GM12878 (cell line): ENCODE results near the gene PI4KB. TPM values are rescaled to one million over a fixed set of nuclear protein-coding genes. Genes with fewer than 3 reads are reported as not detected.

Experiments used
- ATF7 ChIP-seq: fragments of 450-650 bp; IDR thresholded peaks from 2 replicates; pipeline ENCODE4 v1.6.1; 2016; ENCODE audit warnings: low read depth, mild to moderate bottlenecking
- E4F1 ChIP-seq: fragments of 450-650 bp; IDR thresholded peaks from 2 replicates; pipeline ENCODE4 v1.6.1; 2018; ENCODE audit warnings: borderline replicate concordance, mild to moderate bottlenecking; ENCODE audit not compliant: partially characterized antibody
- EZH2 ChIP-seq: IDR thresholded peaks from 2 replicates; pipeline ENCODE4 v1.6.1; 2012; ENCODE audit warnings: low read depth, mild to moderate bottlenecking, control low read depth, inconsistent platforms, low read length, borderline replicate concordance; ENCODE audit not compliant: control insufficient read depth
- FOXK2 ChIP-seq: fragments of 450-650 bp; IDR thresholded peaks from 2 replicates; pipeline ENCODE4 v1.6.1; 2017; ENCODE audit warnings: mild to moderate bottlenecking, moderate library complexity
- IKZF2 ChIP-seq, 2 experiments: fragments of 450-650 bp; IDR thresholded peaks; 2 replicates each; pipeline ENCODE4 v1.6.1; 2017; ENCODE audit warnings: mild to moderate bottlenecking in 2 of 2, moderate library complexity in 2 of 2
- MAX ChIP-seq: IDR thresholded peaks from 2 replicates; pipeline ENCODE4 v1.6.1; 2012; ENCODE audit warnings: low read depth, low read length, improper control_type of control experiment
- MEF2B ChIP-seq: fragments of 450-650 bp; IDR thresholded peaks from 2 replicates; pipeline ENCODE4 v1.6.1; 2018; ENCODE audit warnings: mild to moderate bottlenecking, moderate library complexity; ENCODE audit not compliant: partially characterized antibody, poor library complexity, severe bottlenecking
- MTA3 ChIP-seq: IDR thresholded peaks from 2 replicates; pipeline ENCODE4 v1.6.1; 2012; ENCODE audit warnings: low read length, inconsistent platforms, borderline replicate concordance
- PAX5 ChIP-seq: IDR thresholded peaks from 2 replicates; pipeline ENCODE4 v1.6.1; 2011; ENCODE audit warnings: low read depth, low read length, borderline replicate concordance
- POU2F2 ChIP-seq: IDR thresholded peaks from 3 replicates; pipeline ENCODE4 v1.6.1; 2011; ENCODE audit warnings: low read depth, mild to moderate bottlenecking, low read length, borderline replicate concordance
- RB1 ChIP-seq: fragments of 450-650 bp; formaldehyde crosslinking; IDR thresholded peaks from 2 replicates; pipeline ENCODE4 v1.6.1; 2017; ENCODE audit warnings: mild to moderate bottlenecking, borderline replicate concordance
- SREBF2 ChIP-seq: IDR thresholded peaks from 2 replicates; pipeline ENCODE4 v1.6.1; 2012; ENCODE audit warnings: mild to moderate bottlenecking, low read length
- SUPT20H ChIP-seq: IDR thresholded peaks from 2 replicates; pipeline ENCODE4 v1.6.1; 2011; ENCODE audit warnings: low read depth, mild to moderate bottlenecking, low read length, moderate library complexity, borderline replicate concordance; ENCODE audit not compliant: control insufficient read depth
- TAF1 ChIP-seq: IDR thresholded peaks from 2 replicates; pipeline ENCODE4 v1.6.1; 2011; ENCODE audit warnings: mild to moderate bottlenecking, low read depth, low read length, borderline replicate concordance
- TARDBP ChIP-seq: IDR thresholded peaks from 2 replicates; pipeline ENCODE4 v1.6.1; 2016; ENCODE audit warnings: borderline replicate concordance
- YBX1 ChIP-seq: fragments of 450-650 bp; IDR thresholded peaks from 2 replicates; pipeline ENCODE4 v1.6.1; 2016; ENCODE audit warnings: antibody characterized with exemption
- YY1 ChIP-seq: IDR thresholded peaks from 2 replicates; pipeline ENCODE4 v1.6.1; 2011; ENCODE audit warnings: low read depth, mild to moderate bottlenecking, low read length
- ZBED1 ChIP-seq: IDR thresholded peaks from 2 replicates; pipeline ENCODE4 v1.6.1; 2016; ENCODE audit warnings: borderline replicate concordance
- ZNF384 ChIP-seq: IDR thresholded peaks from 2 replicates; pipeline ENCODE4 v1.6.1; 2012; ENCODE audit warnings: low read depth, mild to moderate bottlenecking, low read length, improper control_type of control experiment, borderline replicate concordance
- polyA plus RNA-seq, 11 experiments: library from polyadenylated mRNA; depleted of rRNA in 4 of 11; unstranded in 6 of 11; stranded (reverse) in 5 of 11; fragments of >200 nt; fragmentation: Nextera tagmentation in 4 of 11; fragmentation: Illumina TruSeq in 1 of 11; extraction: Ambion mirVana in 4 of 11; extraction: Trizol in 1 of 11; gene quantifications; 1 replicate in 1 of 11; 2 replicates in 10 of 11; pipeline versions ENCODE4 v1.2.1 to v1.2.3, GENCODE V29; 2011 to 2016; ENCODE audit warnings: inconsistent platforms in 2 of 11, missing spikeins in 2 of 11, low read depth in 1 of 11
- total RNA-seq, 4 experiments: library from RNA; depleted of rRNA in 3 of 4; stranded (reverse); fragments of >200 nt in 3 of 4; fragmentation: Illumina TruSeq in 1 of 4; extraction: Trizol in 1 of 4; gene quantifications; 2 replicates each; pipeline versions ENCODE4 v1.2.1 to v1.2.3, GENCODE V29; 2013 to 2021
- TF ChIP-seq, protein P1 (sequence below): fragments of 150-350 bp; IDR thresholded peaks from 2 replicates; pipeline ENCODE4 v1.6.1; 2016; ENCODE audit warnings: low read depth, low read length
- TF ChIP-seq, protein P2 (sequence below): fragments of 450-650 bp; IDR thresholded peaks from 2 replicates; pipeline ENCODE4 v1.6.1; 2014; ENCODE audit warnings: mild to moderate bottlenecking

Gene PI4KB
- total and polyA plus RNA-seq, 10 of the 15 experiments (the other 5 are each of a cell fraction or from before 2014, with no cell fraction given): 3.3 to 88.3 (median 51.7) TPM

- TF ChIP-seq ZBED1 (no peak; the same call in 1 of the 2 replicates), RB1 (no peak), IKZF2 (IDR thresholded peaks at IDR 0.05) (peak; percentile 8 to 34; a peak in 3 of 4 replicates), SUPT20H (no peak), ZNF384 (no peak), TAF1 (peak; percentile 19; the same call in 1 of the 2 replicates), PAX5 (0 out of 2 replicates have a peak, but pooled peaks have one; percentile 7), YBX1 (no peak), E4F1 (peak; percentile 97), YY1 (peak; percentile 81), MAX (no peak), SREBF2 (no peak), MTA3 (no peak), FOXK2 (peak; percentile 82), MEF2B (peak; percentile 20), POU2F2 (no peak), EZH2 (no peak), ATF7 (no peak), TARDBP (no peak; the same call in 1 of the 2 replicates)
- TF ChIP-seq, protein P1, sequence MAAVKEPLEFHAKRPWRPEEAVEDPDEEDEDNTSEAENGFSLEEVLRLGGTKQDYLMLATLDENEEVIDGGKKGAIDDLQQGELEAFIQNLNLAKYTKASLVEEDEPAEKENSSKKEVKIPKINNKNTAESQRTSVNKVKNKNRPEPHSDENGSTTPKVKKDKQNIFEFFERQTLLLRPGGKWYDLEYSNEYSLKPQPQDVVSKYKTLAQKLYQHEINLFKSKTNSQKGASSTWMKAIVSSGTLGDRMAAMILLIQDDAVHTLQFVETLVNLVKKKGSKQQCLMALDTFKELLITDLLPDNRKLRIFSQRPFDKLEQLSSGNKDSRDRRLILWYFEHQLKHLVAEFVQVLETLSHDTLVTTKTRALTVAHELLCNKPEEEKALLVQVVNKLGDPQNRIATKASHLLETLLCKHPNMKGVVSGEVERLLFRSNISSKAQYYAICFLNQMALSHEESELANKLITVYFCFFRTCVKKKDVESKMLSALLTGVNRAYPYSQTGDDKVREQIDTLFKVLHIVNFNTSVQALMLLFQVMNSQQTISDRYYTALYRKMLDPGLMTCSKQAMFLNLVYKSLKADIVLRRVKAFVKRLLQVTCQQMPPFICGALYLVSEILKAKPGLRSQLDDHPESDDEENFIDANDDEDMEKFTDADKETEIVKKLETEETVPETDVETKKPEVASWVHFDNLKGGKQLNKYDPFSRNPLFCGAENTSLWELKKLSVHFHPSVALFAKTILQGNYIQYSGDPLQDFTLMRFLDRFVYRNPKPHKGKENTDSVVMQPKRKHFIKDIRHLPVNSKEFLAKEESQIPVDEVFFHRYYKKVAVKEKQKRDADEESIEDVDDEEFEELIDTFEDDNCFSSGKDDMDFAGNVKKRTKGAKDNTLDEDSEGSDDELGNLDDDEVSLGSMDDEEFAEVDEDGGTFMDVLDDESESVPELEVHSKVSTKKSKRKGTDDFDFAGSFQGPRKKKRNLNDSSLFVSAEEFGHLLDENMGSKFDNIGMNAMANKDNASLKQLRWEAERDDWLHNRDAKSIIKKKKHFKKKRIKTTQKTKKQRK: peak; percentile 99
- TF ChIP-seq, protein P2, sequence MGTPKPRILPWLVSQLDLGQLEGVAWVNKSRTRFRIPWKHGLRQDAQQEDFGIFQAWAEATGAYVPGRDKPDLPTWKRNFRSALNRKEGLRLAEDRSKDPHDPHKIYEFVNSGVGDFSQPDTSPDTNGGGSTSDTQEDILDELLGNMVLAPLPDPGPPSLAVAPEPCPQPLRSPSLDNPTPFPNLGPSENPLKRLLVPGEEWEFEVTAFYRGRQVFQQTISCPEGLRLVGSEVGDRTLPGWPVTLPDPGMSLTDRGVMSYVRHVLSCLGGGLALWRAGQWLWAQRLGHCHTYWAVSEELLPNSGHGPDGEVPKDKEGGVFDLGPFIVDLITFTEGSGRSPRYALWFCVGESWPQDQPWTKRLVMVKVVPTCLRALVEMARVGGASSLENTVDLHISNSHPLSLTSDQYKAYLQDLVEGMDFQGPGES: peak; percentile 100
Measured at GRCh38 chr1:151281969-151282882, 45.0 kb downstream of the PI4KB start, which contains the start of gene ZNF687 (continued).
